Endothelial cell of umbilical vein (primary cell): ENCODE results near the gene TNFRSF14.

Experiments used
- CTCF ChIP-seq, 2 donors: IDR thresholded peaks; 1 replicate in 1 of 2; 2 replicates in 1 of 2; pipeline ENCODE4 v1.5.1; 2011; ENCODE audit warnings: low read length in 2 of 2, mild to moderate bottlenecking in 2 of 2, moderate library complexity in 2 of 2, control low read depth in 1 of 2, inconsistent platforms in 1 of 2, low read depth in 1 of 2; ENCODE audit not compliant: insufficient read depth in 1 of 2; ENCODE audit errors: extremely low read depth in 1 of 2
- EZH2 ChIP-seq: IDR thresholded peaks from 2 replicates; pipeline ENCODE4 v1.6.1; 2012; ENCODE audit warnings: borderline replicate concordance, low read depth, mild to moderate bottlenecking, moderate library complexity, low read length, inconsistent platforms; ENCODE audit not compliant: severe bottlenecking
- FOS ChIP-seq: IDR thresholded peaks from 2 replicates; pipeline ENCODE4 v1.6.1; 2011; ENCODE audit warnings: mild to moderate bottlenecking, low read length, moderate library complexity, borderline replicate concordance; ENCODE audit not compliant: insufficient read depth
- MAX ChIP-seq: IDR thresholded peaks from 2 replicates; pipeline ENCODE4 v1.6.1; 2011; ENCODE audit not compliant: insufficient read depth, insufficient read length
- POLR2A ChIP-seq: IDR thresholded peaks from 2 replicates; pipeline ENCODE4 v1.6.1; 2012; ENCODE audit warnings: low read depth, mild to moderate bottlenecking, control low read depth, low read length
- POLR2AphosphoS5 ChIP-seq: IDR thresholded peaks from 2 replicates; pipeline ENCODE4 v1.6.1; 2012; ENCODE audit warnings: low read depth, mild to moderate bottlenecking, control low read depth, low read length, moderate library complexity; ENCODE audit not compliant: insufficient read depth

- TF ChIP-seq CTCF (IDR thresholded peaks at IDR 0.05; ENCODE audit: extremely low read depth in 1 of 2, insufficient read depth in 1 of 2, low read depth in 1 of 2, low read length in 2 of 2), result no peak
- no peak for TF ChIP-seq MAX
- TF ChIP-seq POLR2AphosphoS5, result no peak
- peak; percentile 2 for TF ChIP-seq POLR2A
- no peak for TF ChIP-seq EZH2
- no peak for TF ChIP-seq FOS
These were observed 48.4 kb upstream of the TNFRSF14 start for GRCh38 chr1:2507744-2508155.
